ENCODE results near the gene TLCD5. TPM values are rescaled to one million over a fixed set of nuclear protein-coding genes. Genes with fewer than 3 reads are reported as not detected.
A peak's percentile ranks its signal among the peaks of the same experiment; 100 is the strongest.

Gene TLCD5
- total RNA-seq, 2 donors from 2014 or later: 11.3 to 18.7 TPM

DNA sequence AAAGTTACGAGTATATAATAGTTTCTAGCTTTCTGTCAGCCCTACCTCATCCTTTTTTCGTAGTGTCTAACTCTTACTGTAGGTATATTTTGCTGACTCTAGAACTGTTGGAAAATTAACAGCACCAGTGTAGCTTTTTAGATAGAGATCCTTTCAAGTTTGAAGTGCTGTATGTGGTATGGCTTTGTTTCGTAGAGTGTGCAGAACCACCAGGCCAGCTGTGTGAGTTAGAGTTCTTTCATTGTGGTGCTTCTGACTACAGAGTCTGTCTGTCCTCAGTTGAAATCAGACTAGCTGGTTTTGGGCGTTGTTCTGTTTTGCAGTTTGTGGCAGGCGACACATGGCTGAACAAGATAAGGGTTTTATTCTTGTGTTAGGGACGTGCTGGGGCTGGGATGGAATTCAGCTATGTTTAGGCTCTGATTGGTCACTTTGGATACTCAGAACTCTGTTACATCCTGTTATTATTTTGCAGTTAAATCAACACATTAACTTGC is 14.3 kb downstream of the TLCD5 start:
- H3K27me3 ChIP-seq: no peaks in the 10 kb centered on the region
- H3K4me3 ChIP-seq: peak overlapping the region; percentile 93 to 97
- no peaks in the 10 kb centered on the region for H3K9me3 ChIP-seq
- peak; percentile 70 for DNase-seq (ENCODE audit: low spot score)
- peak overlapping the region; percentile 97 to 100 for H3K27ac ChIP-seq
- no peaks in the 10 kb centered on the region for H3K36me3 ChIP-seq
- TF ChIP-seq CTCF (IDR thresholded peaks at IDR 0.05): no peak
- H3K4me1 ChIP-seq: peaks cover 0 to 71% of the 10 kb centered on the region in 2 donors

DNA sequence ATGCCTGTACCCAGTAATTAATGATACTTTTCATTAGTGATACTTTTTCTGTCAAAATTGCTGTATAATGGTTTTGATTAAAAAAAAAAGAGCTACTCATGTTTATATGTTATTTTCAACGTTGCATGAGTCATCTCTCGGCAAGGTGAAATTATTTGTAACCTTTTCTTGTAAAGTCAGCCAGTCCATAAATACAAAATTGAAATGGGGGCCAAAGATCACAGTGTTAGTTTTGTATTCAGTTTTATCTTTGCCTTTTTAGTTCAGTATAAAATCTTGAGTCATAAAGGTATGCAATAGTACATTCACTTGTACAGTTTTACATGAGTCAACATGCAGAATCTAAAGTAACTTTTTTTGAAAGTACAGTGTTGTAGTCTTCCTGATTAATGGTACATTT is 15.4 kb downstream of the TLCD5 start:
- no peaks in the 10 kb centered on the region for H3K36me3 ChIP-seq
- no peak for DNase-seq (ENCODE audit: low spot score)
- H3K4me1 ChIP-seq: peaks cover 0 to 73% of the 10 kb centered on the region in 2 donors
- no peak for TF ChIP-seq CTCF (IDR thresholded peaks at IDR 0.05)
- no peak overlapping the region for H3K4me3 ChIP-seq
- no peaks in the 10 kb centered on the region for H3K27me3 ChIP-seq
- peak overlapping the region; percentile 97 to 100 for H3K27ac ChIP-seq
- H3K9me3 ChIP-seq: no peaks in the 10 kb centered on the region

GRCh38 chr11:120342226-120342625 is 17.1 kb downstream of the TLCD5 start:
- TF ChIP-seq CTCF (IDR thresholded peaks at IDR 0.05): no peak
- Histone ChIP-seq H3K27me3 (no peaks in the 10 kb centered on the region), H3K4me1 (peaks cover 0 to 88% of the 10 kb centered on the region in 2 donors), H3K27ac (peak overlapping the region; percentile 23 to 100), H3K4me3 (no peak overlapping the region), H3K9me3 (no peaks in the 10 kb centered on the region), H3K36me3 (no peaks in the 10 kb centered on the region)
- DNase-seq (ENCODE audit: low spot score): no peak

- H3K27me3 ChIP-seq: no peaks in the 10 kb centered on the region
- no peaks in the 10 kb centered on the region for H3K9me3 ChIP-seq
- no peaks in the 10 kb centered on the region for H3K36me3 ChIP-seq
- peaks cover 0 to 93% of the 10 kb centered on the region in 2 donors for H3K4me1 ChIP-seq
- no peak for TF ChIP-seq CTCF (IDR thresholded peaks at IDR 0.05)
- DNase-seq (ENCODE audit: low spot score): no peak
- H3K27ac ChIP-seq: peak overlapping the region; percentile 23 to 100
- H3K4me3 ChIP-seq: no peak overlapping the region
These were observed 17.6 kb downstream of the TLCD5 start for GRCh38 chr11:120342678-120343077.

DNA sequence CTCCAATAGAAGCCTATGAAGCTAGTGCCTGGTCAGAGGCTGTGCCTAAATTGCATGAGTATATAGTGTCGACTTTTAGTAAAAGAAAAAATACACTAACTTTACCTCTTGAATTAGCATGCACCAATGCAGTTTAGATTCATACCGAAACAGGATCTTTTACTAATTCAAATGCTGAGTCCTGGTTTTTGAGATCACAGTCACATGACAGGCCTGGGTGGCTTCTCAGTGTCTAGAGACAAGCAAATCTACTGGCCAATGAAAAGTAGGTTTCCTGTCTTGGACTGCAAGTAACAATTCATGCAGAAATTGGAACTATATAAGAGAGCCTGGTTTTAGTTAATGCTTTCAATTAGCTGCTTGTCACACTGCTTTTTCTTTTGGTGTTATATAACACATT is 18.3 kb downstream of the TLCD5 start:
- Histone ChIP-seq H3K9me3 (no peaks in the 10 kb centered on the region), H3K27ac (no peak overlapping the region), H3K36me3 (no peaks in the 10 kb centered on the region), H3K4me1 (peaks cover 0 to 93% of the 10 kb centered on the region in 2 donors), H3K4me3 (no peak overlapping the region), H3K27me3 (no peaks in the 10 kb centered on the region)
- TF ChIP-seq CTCF (IDR thresholded peaks at IDR 0.05): no peak
- DNase-seq (ENCODE audit: low spot score): no peak
